HUES48 (cell line): ENCODE results near the gene NAT14.

Experiments used
- H3K27ac ChIP-seq: one replicate; pipeline ENCODE4 v1.7.0; 2013; ENCODE audit warnings: low read depth, low read length, inconsistent platforms
- H3K27me3 ChIP-seq: 2 replicates; pipeline ENCODE4 v1.6.1; 2013; ENCODE audit warnings: mild to moderate bottlenecking, low read length; ENCODE audit not compliant: control insufficient read depth, insufficient read depth
- H3K36me3 ChIP-seq: 2 replicates; pipeline ENCODE4 v1.6.1; 2013; ENCODE audit warnings: low read length; ENCODE audit not compliant: control insufficient read depth, insufficient read depth
- H3K4me1 ChIP-seq: 2 replicates; pipeline ENCODE4 v1.6.1; 2013; ENCODE audit warnings: mild to moderate bottlenecking, low read length; ENCODE audit not compliant: control insufficient read depth, insufficient read depth
- H3K4me3 ChIP-seq: 2 replicates; pipeline ENCODE4 v1.5.1; 2013; ENCODE audit warnings: mild to moderate bottlenecking, low read depth, low read length
- H3K9ac ChIP-seq: 2 replicates; pipeline ENCODE4 v1.6.1; 2013; ENCODE audit warnings: mild to moderate bottlenecking, low read depth, low read length, moderate library complexity
- H3K9me3 ChIP-seq: 2 replicates; pipeline ENCODE4 v1.6.1; 2013; ENCODE audit warnings: low read length; ENCODE audit not compliant: control insufficient read depth, insufficient read depth

NAT14 gene

DNA sequence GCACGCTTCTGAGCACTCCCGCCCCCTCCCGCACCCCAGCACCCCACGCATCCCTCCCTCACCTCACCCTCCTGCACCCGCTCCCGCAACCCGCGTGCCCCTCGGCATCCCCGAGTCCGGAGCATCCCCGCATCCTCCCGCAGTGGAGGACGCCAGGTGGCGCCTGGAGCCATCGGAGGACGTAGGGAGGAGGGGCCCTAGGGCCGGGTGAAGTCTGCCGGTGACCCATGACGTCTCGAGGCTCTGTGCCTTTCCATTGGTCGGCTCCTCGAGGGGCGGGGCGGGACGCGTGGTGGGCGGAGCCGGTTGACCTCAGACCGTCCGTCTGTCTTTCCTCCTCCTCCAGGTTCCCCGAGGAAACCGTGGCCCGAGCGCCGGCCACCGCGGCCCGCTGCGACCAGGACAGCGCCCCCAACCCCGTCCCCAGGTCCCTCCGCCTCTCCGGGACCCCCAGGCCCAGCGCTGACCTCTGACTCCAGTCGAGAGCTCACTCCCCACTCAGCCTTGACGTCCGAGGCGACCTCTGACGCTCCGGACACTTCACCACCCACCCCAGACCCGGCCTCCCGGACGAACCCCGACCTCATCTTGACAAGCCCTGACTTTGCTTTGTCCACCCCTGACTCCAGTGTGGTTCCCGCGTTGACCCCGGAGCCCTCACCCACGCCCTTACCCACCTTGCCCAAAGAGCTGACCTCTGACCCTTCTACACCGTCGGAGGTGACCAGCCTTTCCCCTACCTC is 32.1 kb downstream of the NAT14 start:
- no peaks in the 10 kb centered on the region for H3K27me3 ChIP-seq
- H3K9ac ChIP-seq, result no peak overlapping the region
- H3K4me1 ChIP-seq, result no peaks in the 10 kb centered on the region
- H3K4me3 ChIP-seq, result peak overlapping the region; percentile 25; the same call in 1 of the 2 replicates
- H3K27ac ChIP-seq, result no peak overlapping the region
- no peaks in the 10 kb centered on the region for H3K36me3 ChIP-seq
- no peaks in the 10 kb centered on the region for H3K9me3 ChIP-seq

DNA sequence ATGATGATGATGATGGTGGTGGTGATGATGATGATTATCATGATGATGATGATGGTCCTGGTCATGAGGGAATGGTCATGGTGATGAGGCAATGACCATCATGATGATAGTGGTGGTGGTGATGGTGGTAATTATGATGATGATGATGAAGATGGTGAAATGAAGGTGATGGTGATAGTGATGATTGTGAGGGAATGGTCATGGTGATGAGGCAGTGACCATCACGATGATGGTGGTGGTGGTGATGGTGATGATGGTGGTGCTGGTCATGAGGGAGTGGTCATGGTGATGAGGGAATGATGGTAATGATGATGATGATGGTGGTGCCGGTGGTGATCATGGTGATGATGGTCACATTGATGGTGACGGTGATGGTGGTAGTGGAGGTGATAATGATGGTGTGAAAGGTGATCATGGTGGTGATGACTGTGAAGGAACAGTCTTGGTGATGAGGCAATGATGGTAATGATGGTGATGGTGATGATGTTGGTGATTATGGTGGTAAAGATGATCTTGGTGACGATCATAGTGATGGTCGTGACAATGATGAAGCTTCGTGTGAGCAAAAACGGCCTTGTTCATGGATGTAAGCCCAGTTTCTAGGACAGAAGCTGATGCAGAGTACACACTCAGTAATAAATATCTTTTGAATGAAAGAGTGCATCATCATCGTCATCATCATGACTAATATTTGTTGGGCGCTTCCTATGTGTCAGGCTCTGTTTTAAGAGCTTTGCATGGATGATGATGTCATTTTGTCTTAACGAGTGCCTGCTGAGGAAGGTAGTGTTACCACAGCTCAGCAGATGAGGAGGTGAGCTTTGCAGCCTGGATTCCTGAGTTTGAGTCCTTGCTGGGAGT is 34.7 kb downstream of the NAT14 start:
- H3K4me3 ChIP-seq, result no peak overlapping the region
- H3K36me3 ChIP-seq, result no peaks in the 10 kb centered on the region
- no peaks in the 10 kb centered on the region for H3K27me3 ChIP-seq
- H3K9ac ChIP-seq, result no peak overlapping the region
- H3K27ac ChIP-seq, result no peak overlapping the region
- no peaks in the 10 kb centered on the region for H3K4me1 ChIP-seq
- no peaks in the 10 kb centered on the region for H3K9me3 ChIP-seq

DNA sequence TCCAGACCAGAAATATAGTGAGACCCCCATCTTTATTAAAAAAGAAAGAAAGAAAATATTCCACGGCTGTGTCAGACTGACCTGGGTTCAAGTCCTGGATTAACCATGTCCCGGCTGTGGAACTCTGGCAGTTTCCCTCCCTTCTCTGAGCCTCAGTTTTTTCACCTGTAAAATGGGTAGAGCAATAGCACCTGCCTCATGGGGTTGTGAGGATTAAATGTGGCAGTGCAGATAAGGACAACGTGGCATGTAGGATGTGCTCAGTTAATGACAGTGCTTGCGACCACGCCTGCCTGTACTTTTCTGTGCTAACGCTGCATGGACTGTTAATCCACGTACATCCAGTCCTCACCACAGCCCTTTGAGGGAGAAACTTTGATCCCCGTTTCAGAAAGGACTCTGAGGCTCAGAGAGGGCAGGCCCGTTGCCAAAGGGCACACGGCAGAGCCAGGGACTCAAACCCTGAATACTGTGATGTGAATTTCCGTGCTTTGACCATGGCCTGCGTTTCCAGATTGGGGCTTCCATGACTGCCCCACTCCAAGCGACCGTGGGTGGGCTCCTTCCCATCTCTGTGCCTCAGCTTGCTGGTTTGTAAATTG is 35.8 kb downstream of the NAT14 start:
- no peaks in the 10 kb centered on the region for H3K36me3 ChIP-seq
- no peaks in the 10 kb centered on the region for H3K4me1 ChIP-seq
- no peak overlapping the region for H3K9ac ChIP-seq
- H3K4me3 ChIP-seq, result no peak overlapping the region
- H3K27ac ChIP-seq, result no peak overlapping the region
- H3K9me3 ChIP-seq, result no peaks in the 10 kb centered on the region
- H3K27me3 ChIP-seq, result no peaks in the 10 kb centered on the region

DNA sequence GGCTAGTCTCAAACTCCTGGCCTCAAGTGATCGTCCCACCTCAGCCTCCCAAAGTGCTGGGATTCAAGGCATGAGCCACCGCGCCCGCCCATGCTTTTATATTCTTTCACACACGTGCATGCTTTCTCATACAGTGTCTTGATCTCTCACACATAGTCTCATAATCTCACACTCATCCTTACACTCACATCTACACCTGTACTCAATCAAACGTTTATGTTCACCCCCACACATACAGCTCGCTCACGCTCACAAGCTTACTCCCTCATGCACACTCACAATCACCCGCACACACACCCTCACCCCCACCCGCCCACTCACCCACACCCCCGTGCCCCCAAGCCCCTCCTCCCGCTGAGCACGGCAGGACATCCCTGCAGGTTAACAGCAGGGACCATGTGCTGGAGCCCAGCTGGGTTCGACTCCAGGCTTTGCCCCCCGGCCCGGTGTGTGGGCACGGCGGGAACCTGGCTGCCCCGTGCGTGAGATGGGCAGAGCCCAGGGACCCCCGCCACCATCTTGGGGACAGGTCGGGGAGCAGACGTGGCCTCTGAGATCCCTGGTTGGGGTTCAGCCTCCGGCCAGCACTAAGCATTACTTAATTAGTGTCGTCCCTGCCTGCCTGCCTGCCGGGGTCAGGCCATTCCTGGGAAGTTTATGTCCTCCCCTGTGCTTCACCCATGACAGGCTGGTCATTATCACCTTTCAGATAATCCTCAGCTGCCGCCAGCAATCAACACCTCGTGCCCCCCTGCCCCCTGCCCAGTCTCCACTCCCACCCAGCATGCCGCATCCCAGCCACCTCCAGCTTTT is 40.5 kb downstream of the NAT14 start:
- Histone ChIP-seq H3K27me3 (no peaks in the 10 kb centered on the region), H3K4me3 (no peak overlapping the region), H3K36me3 (no peaks in the 10 kb centered on the region), H3K27ac (peak overlapping the region; percentile 0), H3K9ac (no peak overlapping the region), H3K4me1 (peaks cover 8% of the 10 kb centered on the region; the same call in 1 of the 2 replicates), H3K9me3 (no peaks in the 10 kb centered on the region)

DNA sequence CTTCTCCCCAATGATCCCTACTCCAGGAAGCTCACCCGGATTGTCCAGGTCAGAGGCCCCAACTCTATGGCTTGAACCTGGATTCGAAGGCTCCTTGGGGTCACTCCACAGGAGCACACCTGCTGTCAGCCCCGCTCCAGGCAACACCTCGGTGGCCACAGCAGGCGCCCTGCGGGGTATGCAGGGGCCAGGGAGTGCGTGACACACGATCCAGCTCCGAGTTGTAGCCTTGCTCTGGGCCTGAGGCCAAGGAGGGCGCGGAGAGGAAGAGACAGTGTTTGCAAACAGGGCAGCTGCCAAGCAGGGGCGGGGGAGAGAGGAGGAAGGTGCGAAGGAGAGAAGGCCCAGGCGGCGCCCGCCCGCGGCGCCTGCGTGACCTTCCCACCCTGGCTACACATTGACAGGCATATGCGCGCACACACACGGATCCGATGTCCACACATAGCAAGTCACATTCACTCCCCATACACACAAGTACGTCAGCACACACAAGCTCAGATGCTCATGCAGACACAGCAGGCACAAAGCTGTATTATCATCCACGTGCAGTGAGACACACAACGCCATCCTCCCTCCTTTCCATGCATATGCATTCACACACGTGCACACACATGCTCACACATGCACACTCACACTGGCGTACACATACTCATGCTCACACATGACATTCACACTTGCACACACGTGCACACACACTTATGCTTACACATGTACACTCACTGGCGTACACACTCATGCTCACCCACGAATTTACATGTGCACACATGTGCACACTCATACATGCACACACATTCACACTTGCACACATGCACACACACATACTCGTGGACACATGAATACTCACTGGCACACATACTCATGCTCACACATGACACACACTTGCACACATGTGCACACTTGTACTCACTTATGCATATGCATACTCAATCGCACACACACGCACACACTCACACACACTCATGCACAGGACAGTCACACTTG is 41.5 kb downstream of the NAT14 start:
- Histone ChIP-seq H3K4me1 (peaks cover 8% of the 10 kb centered on the region; the same call in 1 of the 2 replicates), H3K27me3 (no peaks in the 10 kb centered on the region), H3K27ac (peak overlapping the region; percentile 0), H3K4me3 (no peak overlapping the region), H3K36me3 (no peaks in the 10 kb centered on the region), H3K9ac (no peak overlapping the region), H3K9me3 (no peaks in the 10 kb centered on the region)

DNA sequence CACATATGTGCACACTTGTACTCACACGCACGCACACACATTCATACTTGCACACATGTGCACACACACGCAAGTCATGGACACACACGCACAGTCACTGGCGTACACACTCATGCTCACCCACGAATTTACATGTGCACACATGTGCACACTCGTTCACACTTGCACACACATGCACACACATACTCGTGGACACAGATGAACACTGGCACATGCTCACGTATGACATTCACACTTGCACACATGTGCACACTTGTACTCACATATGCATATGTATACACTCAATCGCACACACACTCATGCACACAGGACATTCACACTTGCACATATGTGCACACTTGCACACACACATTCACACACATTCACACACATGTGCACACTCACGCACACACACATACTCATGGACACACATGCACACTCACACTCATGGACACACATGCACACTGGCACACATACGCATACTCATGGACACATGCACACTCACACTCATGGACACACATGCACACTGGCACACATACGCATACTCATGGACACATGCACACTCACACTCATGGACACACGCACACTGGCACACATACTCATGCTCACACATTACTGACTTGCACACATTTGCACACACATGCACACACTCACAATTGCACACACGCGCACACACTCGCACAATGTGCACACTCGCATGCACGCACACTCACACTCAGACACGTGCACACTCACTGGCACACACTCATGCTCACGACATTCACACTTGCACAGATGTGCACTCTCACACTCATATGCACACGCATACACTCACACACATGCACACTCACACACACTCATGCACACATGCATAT is 42.4 kb downstream of the NAT14 start:
- Histone ChIP-seq H3K9me3 (no peaks in the 10 kb centered on the region), H3K4me3 (no peak overlapping the region), H3K36me3 (no peaks in the 10 kb centered on the region), H3K4me1 (peaks cover 8% of the 10 kb centered on the region; the same call in 1 of the 2 replicates), H3K9ac (no peak overlapping the region), H3K27ac (no peak overlapping the region), H3K27me3 (no peaks in the 10 kb centered on the region)

DNA sequence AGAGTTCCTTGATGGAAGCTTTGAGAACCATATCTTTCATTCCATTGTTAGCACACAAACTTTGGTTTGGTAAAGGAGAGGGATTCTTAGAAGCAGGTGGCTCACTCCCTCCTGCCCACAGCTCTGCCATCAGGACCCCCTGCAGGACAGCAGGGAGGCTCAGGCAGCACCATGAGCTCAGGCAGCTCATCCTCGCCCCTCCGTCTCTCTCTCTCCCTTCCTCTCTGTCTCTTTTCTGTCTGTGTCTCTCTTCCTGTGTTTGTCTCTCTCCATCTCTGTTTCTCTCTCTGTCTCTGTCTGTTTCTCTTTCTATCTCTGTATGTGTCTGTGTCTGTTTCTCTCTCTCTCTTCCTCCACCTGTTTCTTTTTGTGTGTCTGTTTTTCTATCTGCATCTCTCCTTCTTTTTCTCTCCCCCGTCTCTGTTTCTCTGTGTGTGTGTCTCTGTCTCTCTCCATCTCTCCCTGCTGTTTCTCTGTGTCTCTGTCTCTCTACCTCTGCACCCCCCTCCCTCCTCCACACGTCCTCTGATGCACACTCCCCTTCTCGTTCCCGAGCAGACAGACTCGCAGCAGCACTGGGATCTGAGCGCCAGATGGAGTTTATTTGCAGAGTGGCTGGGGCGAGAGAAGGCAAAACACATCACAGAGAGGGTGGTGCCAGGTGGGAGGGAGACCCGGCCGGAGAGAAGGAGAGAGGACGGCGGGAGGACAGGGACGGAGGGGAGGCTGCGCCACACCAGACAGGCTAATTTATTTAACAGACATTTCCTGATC is 43.2 kb downstream of the NAT14 start:
- Histone ChIP-seq H3K9me3 (no peaks in the 10 kb centered on the region), H3K9ac (no peak overlapping the region), H3K36me3 (no peaks in the 10 kb centered on the region), H3K27ac (no peak overlapping the region), H3K27me3 (no peaks in the 10 kb centered on the region), H3K4me3 (no peak overlapping the region), H3K4me1 (peaks cover 8% of the 10 kb centered on the region; the same call in 1 of the 2 replicates)

DNA sequence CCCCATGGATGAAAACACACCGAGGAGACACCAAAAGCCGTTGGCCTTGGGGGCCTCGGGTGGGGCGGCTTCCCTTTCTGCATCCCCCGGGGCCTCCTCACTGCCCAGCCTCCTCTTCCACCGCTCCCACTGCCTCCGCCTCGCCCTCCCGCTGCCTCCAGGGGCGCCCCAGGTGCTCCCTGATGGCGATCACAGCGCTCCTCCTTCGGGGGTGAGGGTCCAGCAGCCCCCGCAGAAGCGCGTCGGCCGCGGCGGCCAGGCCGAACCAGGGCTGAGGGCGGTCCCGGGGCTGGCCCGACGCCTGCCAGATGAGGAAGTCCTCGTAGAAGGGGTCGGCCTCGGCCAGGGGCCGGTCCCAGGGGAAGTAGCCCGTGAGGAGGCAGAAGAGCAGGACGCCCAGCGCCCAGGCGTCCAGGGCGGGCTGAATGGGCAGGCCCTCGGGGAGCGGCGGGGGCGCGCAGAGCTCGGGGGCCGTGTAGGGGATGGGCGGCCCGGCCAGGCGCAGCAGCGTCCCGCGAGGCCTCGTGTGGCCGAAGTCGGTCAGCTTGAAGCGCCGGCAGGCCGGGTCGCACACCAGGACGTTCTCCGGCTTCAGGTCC is 44.7 kb downstream of the NAT14 start:
- Histone ChIP-seq H3K9me3 (no peaks in the 10 kb centered on the region), H3K4me3 (no peak overlapping the region), H3K27ac (no peak overlapping the region), H3K4me1 (peaks cover 8% of the 10 kb centered on the region; the same call in 1 of the 2 replicates), H3K9ac (no peak overlapping the region), H3K36me3 (no peaks in the 10 kb centered on the region), H3K27me3 (no peaks in the 10 kb centered on the region)
